DOHH2 (cell line): ENCODE measurements around the gene SRGAP1.

Experiments used
- H3F3A ChIP-seq: fragments of 200-600 bp; sonication (generic), shearing (Covaris generic); 2 replicates; pipeline ENCODE4 v1.6.0; 2016; ENCODE audit warnings: antibody characterized with exemption, mild to moderate bottlenecking; ENCODE audit not compliant: control insufficient read depth, insufficient read depth
- H3K27ac ChIP-seq: fragments of 200-600 bp; sonication (generic); 2 replicates; pipeline ENCODE4 v1.5.1; 2014; ENCODE audit warnings: low read depth, mild to moderate bottlenecking, low read length, moderate library complexity
- H3K27me3 ChIP-seq: fragments of 200-600 bp; sonication (generic); 2 replicates; pipeline ENCODE4 v1.6.1; 2014; ENCODE audit warnings: mild to moderate bottlenecking, low read length, mixed read lengths; ENCODE audit not compliant: control insufficient read depth
- H3K36me3 ChIP-seq: fragments of 200-600 bp; sonication (generic); 2 replicates; pipeline ENCODE4 v1.6.1; 2014; ENCODE audit warnings: mild to moderate bottlenecking, low read length, moderate library complexity, mixed read lengths; ENCODE audit not compliant: control insufficient read depth
- H3K4me1 ChIP-seq: fragments of 200-600 bp; sonication (generic); 2 replicates; pipeline ENCODE4 v1.6.1; 2014; ENCODE audit warnings: mild to moderate bottlenecking, low read length, mixed read lengths; ENCODE audit not compliant: control insufficient read depth
- H3K4me2 ChIP-seq: fragments of 200-600 bp; sonication (generic); 2 replicates; pipeline ENCODE4 v1.6.0; 2014; ENCODE audit warnings: mild to moderate bottlenecking, low read length, moderate library complexity
- H3K4me3 ChIP-seq: fragments of 200-600 bp; sonication (generic); 2 replicates; pipeline ENCODE4 v1.5.1; 2014; ENCODE audit warnings: mild to moderate bottlenecking, low read length, mixed read lengths
- H3K79me2 ChIP-seq: fragments of 200-600 bp; sonication (generic); 2 replicates; pipeline ENCODE4 v1.6.1; 2014; ENCODE audit warnings: mild to moderate bottlenecking, low read length, mixed read lengths; ENCODE audit not compliant: control insufficient read depth
- H3K9me2 ChIP-seq: fragments of 200-600 bp; sonication (generic); replicated peaks from 2 replicates; pipeline ENCODE4 v1.6.1; 2014; ENCODE audit warnings: mild to moderate bottlenecking, low read length, mixed read lengths; ENCODE audit not compliant: control insufficient read depth
- H3K9me3 ChIP-seq: fragments of 200-600 bp; sonication (generic); 2 replicates; pipeline ENCODE4 v1.6.1; 2014; ENCODE audit warnings: antibody characterized with exemption, low read length, mixed read lengths; ENCODE audit not compliant: control insufficient read depth, insufficient read depth
- H4K20me1 ChIP-seq: fragments of 200-600 bp; sonication (generic); 2 replicates; pipeline ENCODE4 v1.6.0; 2014; ENCODE audit warnings: low read depth, mild to moderate bottlenecking, antibody characterized with exemption, low read length, moderate library complexity; ENCODE audit not compliant: control insufficient read depth, insufficient read depth
- EZH2phosphoT487 ChIP-seq: fragments of 200-600 bp; sonication (generic); IDR thresholded peaks from 2 replicates; pipeline ENCODE4 v1.6.1; 2017; ENCODE audit warnings: borderline replicate concordance, mild to moderate bottlenecking, antibody characterized with exemption, low read length, moderate library complexity, mixed read lengths
- TF ChIP-seq, protein P1 (sequence below): fragments of 200-600 bp; sonication (generic); IDR thresholded peaks from one replicate; pipeline ENCODE4 v1.5.1; 2014; ENCODE audit warnings: antibody characterized with exemption, mild to moderate bottlenecking, low read depth, low read length; ENCODE audit not compliant: poor library complexity, severe bottlenecking

Gene SRGAP1

GRCh38 chr12:63843254-63843720, 1.2 kb upstream of the SRGAP1 start:
- Histone ChIP-seq H3K4me1 (peaks cover 12% of the 10 kb centered on the region), H3F3A (no peaks in the 10 kb centered on the region), H3K4me2 (peak overlapping the region; percentile 91), H3K79me2 (no peaks in the 10 kb centered on the region), H3K4me3 (peak overlapping the region; percentile 73), H3K9me3 (no peaks in the 10 kb centered on the region), H3K36me3 (no peaks in the 10 kb centered on the region), H3K27me3 (peaks cover 28% of the 10 kb centered on the region), H3K9me2 (no peaks in the 10 kb centered on the region), H4K20me1 (no peaks in the 10 kb centered on the region), H3K27ac (no peak overlapping the region)
- TF ChIP-seq EZH2phosphoT487 = no peak
- TF ChIP-seq, protein P1, sequence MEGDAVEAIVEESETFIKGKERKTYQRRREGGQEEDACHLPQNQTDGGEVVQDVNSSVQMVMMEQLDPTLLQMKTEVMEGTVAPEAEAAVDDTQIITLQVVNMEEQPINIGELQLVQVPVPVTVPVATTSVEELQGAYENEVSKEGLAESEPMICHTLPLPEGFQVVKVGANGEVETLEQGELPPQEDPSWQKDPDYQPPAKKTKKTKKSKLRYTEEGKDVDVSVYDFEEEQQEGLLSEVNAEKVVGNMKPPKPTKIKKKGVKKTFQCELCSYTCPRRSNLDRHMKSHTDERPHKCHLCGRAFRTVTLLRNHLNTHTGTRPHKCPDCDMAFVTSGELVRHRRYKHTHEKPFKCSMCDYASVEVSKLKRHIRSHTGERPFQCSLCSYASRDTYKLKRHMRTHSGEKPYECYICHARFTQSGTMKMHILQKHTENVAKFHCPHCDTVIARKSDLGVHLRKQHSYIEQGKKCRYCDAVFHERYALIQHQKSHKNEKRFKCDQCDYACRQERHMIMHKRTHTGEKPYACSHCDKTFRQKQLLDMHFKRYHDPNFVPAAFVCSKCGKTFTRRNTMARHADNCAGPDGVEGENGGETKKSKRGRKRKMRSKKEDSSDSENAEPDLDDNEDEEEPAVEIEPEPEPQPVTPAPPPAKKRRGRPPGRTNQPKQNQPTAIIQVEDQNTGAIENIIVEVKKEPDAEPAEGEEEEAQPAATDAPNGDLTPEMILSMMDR = no peak

- H3K36me3 ChIP-seq = no peaks in the 10 kb centered on the region
- peak overlapping the region; percentile 73 for H3K4me3 ChIP-seq
- H3K4me1 ChIP-seq = peaks cover 12% of the 10 kb centered on the region
- H3K27ac ChIP-seq = no peak overlapping the region
- no peaks in the 10 kb centered on the region for H3K9me2 ChIP-seq
- no peaks in the 10 kb centered on the region for H3K79me2 ChIP-seq
- peaks cover 28% of the 10 kb centered on the region for H3K27me3 ChIP-seq
- peak overlapping the region; percentile 91 for H3K4me2 ChIP-seq
- H3F3A ChIP-seq = no peaks in the 10 kb centered on the region
- TF ChIP-seq EZH2phosphoT487 = no peak
- TF ChIP-seq, protein P1 = peak; percentile 85
- H3K9me3 ChIP-seq = no peaks in the 10 kb centered on the region
- no peaks in the 10 kb centered on the region for H4K20me1 ChIP-seq
These were observed 644 bp upstream of the SRGAP1 start for GRCh38 chr12:63843721-63844390.

DNA sequence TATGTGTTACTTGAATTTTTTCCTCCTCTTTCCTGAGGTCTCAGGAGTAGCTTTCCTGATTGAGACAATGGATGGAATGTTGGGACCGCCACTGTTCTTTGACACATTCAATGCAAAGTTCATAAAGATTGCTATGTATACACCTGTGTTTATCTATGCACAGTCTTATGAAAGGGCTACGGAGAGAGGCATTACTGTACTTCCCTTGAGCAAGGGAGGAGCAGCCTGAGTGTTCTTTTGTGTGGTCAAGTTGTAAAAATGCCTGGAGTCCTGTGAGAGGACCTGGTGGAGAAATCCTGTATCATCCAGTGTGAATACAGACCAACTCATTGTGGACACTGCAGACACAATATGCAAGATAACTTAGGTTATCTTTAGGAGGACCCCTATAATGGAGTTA, 1.2 kb downstream of the SRGAP1 start:
- Histone ChIP-seq H4K20me1 (no peaks in the 10 kb centered on the region), H3K79me2 (no peaks in the 10 kb centered on the region), H3K9me3 (no peaks in the 10 kb centered on the region), H3K4me3 (no peak overlapping the region), H3F3A (no peaks in the 10 kb centered on the region), H3K27me3 (peaks cover 28% of the 10 kb centered on the region), H3K9me2 (no peaks in the 10 kb centered on the region), H3K4me1 (peaks cover 12% of the 10 kb centered on the region), H3K4me2 (no peak overlapping the region), H3K27ac (no peak overlapping the region), H3K36me3 (no peaks in the 10 kb centered on the region)
- no peak for TF ChIP-seq EZH2phosphoT487
- TF ChIP-seq, protein P1 = no peak
